Right lobe of liver (tissue), 6 donors: ENCODE results near the gene YJU2. TPM values are rescaled to one million over a fixed set of nuclear protein-coding genes. Genes with fewer than 3 reads are reported as not detected.

Experiments
- ATAC-seq, 4 donors: fragments of 200-7000 bp; cut with Tn5 transposase; one replicate each; pipeline ENCODE4 v1.9.1; 2020; ENCODE audit warnings: mild to moderate bottlenecking in 4 of 4, moderate library complexity in 4 of 4
- DNase-seq, 3 donors: peaks; one replicate each; pipeline ENCODE4 v3.0.0-alpha.2; 2020
- H3K27ac ChIP-seq, 3 donors: fragments of 200-600 bp; one replicate each; pipeline ENCODE4 v1.8.0; 2022
- H3K27me3 ChIP-seq, 2 donors: fragments of 200-600 bp; one replicate each; pipeline ENCODE4 v1.8.0; 2022
- H3K36me3 ChIP-seq, 4 donors: fragments of 200-600 bp; sonication (generic) in 1 of 4; one replicate each; pipeline versions ENCODE4 v1.5.1 to v1.8.0; 2017 to 2022; ENCODE audit warnings: control low read depth in 1 of 4
- H3K4me1 ChIP-seq, 4 donors: fragments of 200-600 bp; sonication (generic) in 1 of 4; one replicate each; pipeline versions ENCODE4 v1.5.1 to v1.8.0; 2017 to 2022; ENCODE audit warnings: control low read depth in 1 of 4
- H3K4me3 ChIP-seq, 3 donors: fragments of 200-600 bp; one replicate each; pipeline ENCODE4 v1.8.0; 2022
- H3K9me3 ChIP-seq, 4 donors: fragments of 200-600 bp; sonication (generic) in 1 of 4; one replicate each; pipeline versions ENCODE4 v1.5.1 to v1.8.0; 2017 to 2022; ENCODE audit warnings: control low read depth in 1 of 4
- POLR2A ChIP-seq: fragments of 450-650 bp; IDR thresholded peaks from one replicate; pipeline ENCODE4 v1.6.1; 2017; ENCODE audit warnings: antibody characterized with exemption, mild to moderate bottlenecking
- WGBS: methylation state at CpG from one replicate; pipeline ENCODE4 v1.1.6; 2018; ENCODE audit warnings: low coverage, low lambda C conversion rate; ENCODE audit not compliant: insufficient coverage; ENCODE audit errors: missing lambda C conversion rate; 5-methylcytosine and 5-hydroxymethylcytosine counted together
- intact Hi-C, 2 donors: fragments of 100-400 bp; cut with DNase I; formaldehyde crosslinking; loops; one replicate each; pipeline versions ENCODE4 v1.11.2 to v1.14.1; 2022
- total RNA-seq, 6 experiments: library from RNA; depleted of rRNA in 2 of 6; stranded (reverse); fragments of >200 nt in 2 of 6; fragmentation: NEBNext Ultra II Directional in 3 of 6; extraction: Animal tissue kit (Norgen Biotek cat#: 25700) in 3 of 6; gene quantifications; one replicate each; pipeline versions ENCODE4 v1.1.0 to v1.2.4, GENCODE V29; 2016 to 2023
- TF ChIP-seq, protein P1 (sequence below), 4 donors: fragments of 200-600 bp in 3 of 4; fragments of 450-650 bp in 1 of 4; IDR thresholded peaks; one replicate each; pipeline versions ENCODE4 v1.5.1 to v1.8.0; 2016 to 2022; ENCODE audit warnings: antibody characterized with exemption in 4 of 4, mild to moderate bottlenecking in 2 of 4
- donor health status: DM: no; HTN: yes; CAD: no.
- donor health status: DM: no; HTN: no; CAD: no.
- donor health status: DM: no; HTN: no; CAD: no.
- donor health status: DM: no; HTN: yes; CAD: no.
- donor health status: DM: no; HTN: yes; CAD: no.

YJU2 gene
- total RNA-seq, 6 experiments from 2014 or later: 6.4 to 14.1 (median 8.9) TPM

- TF ChIP-seq, protein P1, sequence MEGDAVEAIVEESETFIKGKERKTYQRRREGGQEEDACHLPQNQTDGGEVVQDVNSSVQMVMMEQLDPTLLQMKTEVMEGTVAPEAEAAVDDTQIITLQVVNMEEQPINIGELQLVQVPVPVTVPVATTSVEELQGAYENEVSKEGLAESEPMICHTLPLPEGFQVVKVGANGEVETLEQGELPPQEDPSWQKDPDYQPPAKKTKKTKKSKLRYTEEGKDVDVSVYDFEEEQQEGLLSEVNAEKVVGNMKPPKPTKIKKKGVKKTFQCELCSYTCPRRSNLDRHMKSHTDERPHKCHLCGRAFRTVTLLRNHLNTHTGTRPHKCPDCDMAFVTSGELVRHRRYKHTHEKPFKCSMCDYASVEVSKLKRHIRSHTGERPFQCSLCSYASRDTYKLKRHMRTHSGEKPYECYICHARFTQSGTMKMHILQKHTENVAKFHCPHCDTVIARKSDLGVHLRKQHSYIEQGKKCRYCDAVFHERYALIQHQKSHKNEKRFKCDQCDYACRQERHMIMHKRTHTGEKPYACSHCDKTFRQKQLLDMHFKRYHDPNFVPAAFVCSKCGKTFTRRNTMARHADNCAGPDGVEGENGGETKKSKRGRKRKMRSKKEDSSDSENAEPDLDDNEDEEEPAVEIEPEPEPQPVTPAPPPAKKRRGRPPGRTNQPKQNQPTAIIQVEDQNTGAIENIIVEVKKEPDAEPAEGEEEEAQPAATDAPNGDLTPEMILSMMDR (IDR thresholded peaks at IDR 0.05): no peak
- TF ChIP-seq POLR2A: no peak
- Histone ChIP-seq H3K27ac (no peak overlapping the region), H3K9me3 (no peaks in the 10 kb centered on the region), H3K4me1 (no peaks in the 10 kb centered on the region), H3K36me3 (no peaks in the 10 kb centered on the region), H3K27me3 (no peaks in the 10 kb centered on the region), H3K4me3 (no peak overlapping the region)
- DNase-seq (no peak), ATAC-seq (no peak)
- intact Hi-C loops: no loop called here
- WGBS: 69% methylated on average over 11 of the region's 14 CpGs
Measured at GRCh38 chr19:4295972-4296771, 49.3 kb downstream of the YJU2 start.

- no peak for ATAC-seq
- Histone ChIP-seq H3K9me3 (no peaks in the 10 kb centered on the region), H3K27ac (no peak overlapping the region), H3K27me3 (no peaks in the 10 kb centered on the region), H3K4me1 (no peaks in the 10 kb centered on the region), H3K36me3 (no peaks in the 10 kb centered on the region), H3K4me3 (no peak overlapping the region)
- TF ChIP-seq, protein P1 (IDR thresholded peaks at IDR 0.05): no peak
- no peak for TF ChIP-seq POLR2A
- no peak for DNase-seq
- WGBS: 96% methylated on average over 8 of the region's 27 CpGs
- intact Hi-C loops: no loop called here
Measured at GRCh38 chr19:4297901-4298809, 51.3 kb downstream of the YJU2 start.

GRCh38 chr19:4298810-4299550 lies 52.1 kb downstream of the YJU2 start:
- intact Hi-C loops: no loop called here
- TF ChIP-seq POLR2A: no peak
- TF ChIP-seq, protein P1 (IDR thresholded peaks at IDR 0.05): no peak
- Histone ChIP-seq H3K4me1 (no peaks in the 10 kb centered on the region), H3K4me3 (no peak overlapping the region), H3K36me3 (no peaks in the 10 kb centered on the region), H3K27ac (no peak overlapping the region), H3K9me3 (no peaks in the 10 kb centered on the region), H3K27me3 (no peaks in the 10 kb centered on the region)
- DNase-seq (no peak), ATAC-seq (no peak)
- 87% methylated on average over 6 of the region's 8 CpGs for WGBS

GRCh38 chr19:4300589-4300988 lies 53.7 kb downstream of the YJU2 start:
- no peak for ATAC-seq
- H3K4me3 ChIP-seq: no peak overlapping the region
- H3K4me1 ChIP-seq: no peaks in the 10 kb centered on the region
- H3K27me3 ChIP-seq: no peaks in the 10 kb centered on the region
- H3K9me3 ChIP-seq: no peaks in the 10 kb centered on the region
- 80% methylated on average over 1 of the region's 3 CpGs for WGBS
- no peak for DNase-seq
- TF ChIP-seq, protein P1 (IDR thresholded peaks at IDR 0.05): no peak
- TF ChIP-seq POLR2A: no peak
- no peak overlapping the region for H3K27ac ChIP-seq
- H3K36me3 ChIP-seq: no peaks in the 10 kb centered on the region
- intact Hi-C loops: no loop called here
